Panc1 (cell line): ENCODE data around the gene APOL5. TPM values are rescaled to one million over a fixed set of nuclear protein-coding genes. Genes with fewer than 3 reads are reported as not detected.

Experiments
- ATAC-seq: fragments of 200-7000 bp; cut with Tn5 transposase; 2 replicates; pipeline ENCODE4 v1.9.1; 2020; ENCODE audit warnings: mild to moderate bottlenecking, moderate library complexity
- BruUV-seq: library from RNA; stranded (reverse); fragments of 400-500 nt; replicated peaks from 2 replicates; lab custom pipeline; 2021; lab: Mats Ljungman, UMichigan
- CTCF ChIA-PET: fragments of 300-600 bp; sonication (Branson Sonifier 250); formaldehyde crosslinking; loops from one replicate; lab custom pipeline; 2022; ENCODE audit warnings: antibody characterized with exemption; lab: Charles Lee
- POLR2A ChIA-PET: fragments of 300-600 bp; sonication (Branson Sonifier 250); formaldehyde crosslinking; loops from one replicate; lab custom pipeline; 2022; ENCODE audit warnings: antibody characterized with exemption; lab: Charles Lee
- DNase-seq: peaks from one replicate; pipeline ENCODE4 v3.0.0-alpha.2; 2010; ENCODE audit warnings: low read depth, low spot score
- H3K27ac ChIP-seq: 2 replicates; pipeline ENCODE4 v1.5.1; 2011; ENCODE audit warnings: mild to moderate bottlenecking, low read length, inconsistent platforms
- H3K27me3 ChIP-seq: fragments of 200-500 bp; sonication (Bioruptor generic); 2 replicates; pipeline ENCODE4 v1.6.0; 2014; ENCODE audit warnings: low read length, inconsistent platforms; ENCODE audit not compliant: control insufficient read depth, insufficient read depth
- H3K36me3 ChIP-seq: fragments of 200-500 bp; sonication (Bioruptor generic); 2 replicates; pipeline ENCODE4 v1.5.1; 2014; ENCODE audit warnings: inconsistent platforms, mild to moderate bottlenecking, low read length, moderate library complexity; ENCODE audit not compliant: control insufficient read depth, insufficient read depth
- H3K4me1 ChIP-seq: 2 replicates; pipeline ENCODE4 v1.5.1; 2011; ENCODE audit warnings: inconsistent platforms, mild to moderate bottlenecking, low read length, moderate library complexity; ENCODE audit not compliant: control insufficient read depth, insufficient read depth
- H3K4me3 ChIP-seq, 2 experiments: 2 replicates each; pipeline ENCODE4 v1.5.1; 2011 to 2012; ENCODE audit warnings: low read depth in 2 of 2, low read length in 2 of 2, mild to moderate bottlenecking in 2 of 2, inconsistent platforms in 1 of 2, moderate library complexity in 1 of 2
- H3K9me3 ChIP-seq: fragments of 200-500 bp; sonication (Bioruptor generic); 2 replicates; pipeline ENCODE4 v1.5.1; 2014; ENCODE audit warnings: low read depth, mild to moderate bottlenecking, inconsistent platforms, low read length, moderate library complexity; ENCODE audit not compliant: control insufficient read depth, insufficient read depth
- CTCF ChIP-seq: fragments of 450-650 bp; IDR thresholded peaks from 2 replicates; pipeline ENCODE4 v1.5.1; 2017; ENCODE audit warnings: mild to moderate bottlenecking
- POLR2AphosphoS5 ChIP-seq: IDR thresholded peaks from 2 replicates; pipeline ENCODE4 v1.6.1; 2012; ENCODE audit warnings: mild to moderate bottlenecking, low read depth, low read length, moderate library complexity
- REST ChIP-seq, 2 experiments: IDR thresholded peaks; 2 replicates each; pipeline ENCODE4 v1.6.1; 2011 to 2012; ENCODE audit warnings: low read depth in 2 of 2, control low read depth in 1 of 2, low read length in 1 of 2, mild to moderate bottlenecking in 1 of 2, moderate library complexity in 1 of 2; ENCODE audit not compliant: insufficient read depth in 1 of 2
- SIN3A ChIP-seq: IDR thresholded peaks from 2 replicates; pipeline ENCODE4 v1.6.1; 2012; ENCODE audit warnings: low read depth, mild to moderate bottlenecking, low read length, moderate library complexity, borderline replicate concordance; ENCODE audit not compliant: insufficient read depth
- TCF7L2 ChIP-seq: IDR thresholded peaks from 2 replicates; pipeline ENCODE4 v1.6.1; 2011; ENCODE audit warnings: mild to moderate bottlenecking, low read depth, low read length, inconsistent platforms
- in situ Hi-C: cut with HindIII; loops from 2 replicates; pipeline ENCODE4 v1.10.0; 2016; ENCODE audit warnings: low sequenced_read_pairs, low pct_unique_long_range_greater_than_20kb
- intact Hi-C: fragments of 100-400 bp; cut with micrococcal nuclease; formaldehyde crosslinking; loops from one replicate; pipeline ENCODE4 v1.10.0; 2022; ENCODE audit not compliant: unreplicated experiment
- total RNA-seq: library from RNA; stranded (reverse); gene quantifications from one replicate; pipeline ENCODE4 v1.2.1, GENCODE V29; 2021; ENCODE audit not compliant: unreplicated experiment

Gene APOL5
- total RNA-seq, 1 experiment from 2014 or later, result not detected

- no peaks in the 10 kb centered on the region for H3K9me3 ChIP-seq
- ChIA-PET POLR2A (interaction anchor here (0.7 kb wide), 1 partner anchor 151 kb away, joined by 3 read pairs; no protein-coding TSS in a partner anchor), CTCF (no interaction called here)
- ATAC-seq, result no peak
- no peak for DNase-seq
- in situ Hi-C loops, result no loop called here
- no peaks in the 10 kb centered on the region for H3K27me3 ChIP-seq
- H3K4me1 ChIP-seq, result no peaks in the 10 kb centered on the region
- H3K27ac ChIP-seq, result no peak overlapping the region
- no TSS peak for BruUV-seq
- intact Hi-C loops, result no loop called here
- TF ChIP-seq CTCF (no peak), POLR2AphosphoS5 (no peak), REST (IDR thresholded peaks at IDR 0.05; ENCODE audit: insufficient read depth in 1 of 2, low read depth in 2 of 2, low read length in 1 of 2) (no peak), TCF7L2 (no peak), SIN3A (no peak)
- H3K36me3 ChIP-seq, result peaks cover 2% of the 10 kb centered on the region; the same call in 1 of the 2 replicates
- no peak overlapping the region for H3K4me3 ChIP-seq
Observed at GRCh38 chr22:35766654-35767580, 49.2 kb downstream of the APOL5 start.

GRCh38 chr22:35769974-35770373 is 52.3 kb downstream of the APOL5 start:
- in situ Hi-C loops (no loop called here), intact Hi-C loops (no loop called here)
- Histone ChIP-seq H3K4me3 (no peak overlapping the region), H3K27me3 (no peaks in the 10 kb centered on the region), H3K4me1 (no peaks in the 10 kb centered on the region), H3K27ac (no peak overlapping the region), H3K9me3 (no peaks in the 10 kb centered on the region), H3K36me3 (no peaks in the 10 kb centered on the region; the same call in 1 of the 2 replicates)
- TF ChIP-seq REST (IDR thresholded peaks at IDR 0.05; ENCODE audit: insufficient read depth in 1 of 2, low read depth in 2 of 2, low read length in 1 of 2) (no peak), CTCF (no peak), TCF7L2 (no peak), SIN3A (no peak), POLR2AphosphoS5 (no peak)
- DNase-seq, result no peak
- BruUV-seq, result no TSS peak
- ChIA-PET CTCF (no interaction called here), POLR2A (no interaction called here)
- no peak for ATAC-seq
